Measurements from ENCODE around the gene HDGFL3.
"Not testable (repeated sequence)": the region's sequence is repeated elsewhere in the genome, so short reads cannot be mapped to it uniquely, and the experiment has no call there.

- not testable (repeated sequence) for TF ChIP-seq SPI1 (IDR thresholded peaks at IDR 0.05; ENCODE audit: borderline replicate concordance, insufficient read depth, low read depth, low read length); E2F4 (IDR thresholded peaks at IDR 0.05; ENCODE audit: low read depth, low read length); POLR2AphosphoS5 (IDR thresholded peaks at IDR 0.05; ENCODE audit: low read length); SRF (IDR thresholded peaks at IDR 0.05; ENCODE audit: low read depth in 2 of 2, low read length in 2 of 2); CTCF (IDR thresholded peaks at IDR 0.05 in 2 of 3, conservative IDR thresholded peaks at IDR 0.05 in 1 of 3; ENCODE audit: control insufficient read depth in 2 of 3, extremely low read depth in 1 of 3, insufficient read depth in 1 of 3, low read depth in 3 of 3, low read length in 3 of 3); CUX1 (IDR thresholded peaks at IDR 0.05; ENCODE audit: insufficient replicate concordance, low read depth, low read length); ELK1 (IDR thresholded peaks at IDR 0.05; ENCODE audit: low read depth, low read length)
Observed at GRCh38 chr15:83169576-83169975, 38.0 kb downstream of the HDGFL3 start.
